GM18951 (cell line): Measurements from ENCODE around the gene TADA2A.

ENCODE experiments used
- POLR2A ChIP-seq: IDR thresholded peaks from 4 replicates; pipeline ENCODE4 v1.6.1; 2011; ENCODE audit warnings: mild to moderate bottlenecking; ENCODE audit not compliant: insufficient read length, insufficient read depth; ENCODE audit errors: extremely low read depth
- in situ Hi-C: fragments of 300-500 bp; cut with MboI; formaldehyde crosslinking; loops from one replicate; pipeline ENCODE4 v1.12.0; 2022; ENCODE audit warnings: low sequenced_read_pairs, mixed read lengths, inconsistent platforms; ENCODE audit not compliant: unreplicated experiment

Gene TADA2A

GRCh38 chr17:37520174-37520573, 113.5 kb downstream of the TADA2A start:
- TF ChIP-seq POLR2A: no peak
- in situ Hi-C loops: no loop called here

DNA sequence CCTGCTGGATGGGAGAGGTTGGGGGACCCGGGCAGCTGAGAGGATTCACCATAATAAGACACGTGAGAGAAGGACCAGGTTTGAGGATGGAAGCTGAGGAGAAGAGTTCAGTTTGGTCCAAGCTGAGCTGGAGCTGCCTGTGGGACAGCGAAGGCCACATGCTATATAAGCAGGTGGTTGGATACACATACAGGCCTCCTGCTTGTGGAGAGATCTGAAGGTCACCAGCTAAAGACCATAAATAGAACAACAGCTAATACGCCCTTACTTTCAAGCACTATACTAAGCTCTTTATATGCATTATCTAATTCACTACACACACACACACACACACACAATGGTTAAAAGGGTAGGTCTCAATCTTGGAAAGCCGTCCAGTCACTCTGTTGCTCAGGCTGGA, 115.1 kb downstream of the TADA2A start:
- in situ Hi-C loops: no loop called here
- TF ChIP-seq POLR2A: no peak

DNA sequence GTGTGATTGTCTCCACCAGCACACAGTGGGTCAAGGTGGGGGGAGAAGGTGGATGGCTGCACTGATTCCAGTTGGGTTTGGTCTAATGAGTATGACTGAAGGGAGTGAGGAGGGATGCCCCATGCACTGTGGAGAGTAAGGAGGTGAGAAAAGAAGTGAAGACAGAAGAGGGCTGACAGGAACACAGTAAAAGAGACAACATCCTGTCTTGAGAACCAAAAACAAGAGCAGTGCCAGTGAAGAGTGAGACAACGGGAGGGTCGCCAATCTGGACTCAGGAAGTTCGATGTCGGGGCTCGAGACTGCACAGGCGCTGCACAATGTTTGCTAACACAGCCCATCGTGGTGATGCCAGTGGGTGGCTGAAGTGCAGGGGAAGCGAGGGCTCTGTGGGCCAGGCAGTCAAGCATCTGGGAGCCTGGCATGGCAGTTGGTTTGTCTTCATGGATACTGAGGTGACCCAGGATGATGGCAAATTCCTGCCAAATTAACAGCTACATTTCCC, 117.1 kb downstream of the TADA2A start:
- in situ Hi-C loops: no loop called here
- TF ChIP-seq POLR2A: no peak

DNA sequence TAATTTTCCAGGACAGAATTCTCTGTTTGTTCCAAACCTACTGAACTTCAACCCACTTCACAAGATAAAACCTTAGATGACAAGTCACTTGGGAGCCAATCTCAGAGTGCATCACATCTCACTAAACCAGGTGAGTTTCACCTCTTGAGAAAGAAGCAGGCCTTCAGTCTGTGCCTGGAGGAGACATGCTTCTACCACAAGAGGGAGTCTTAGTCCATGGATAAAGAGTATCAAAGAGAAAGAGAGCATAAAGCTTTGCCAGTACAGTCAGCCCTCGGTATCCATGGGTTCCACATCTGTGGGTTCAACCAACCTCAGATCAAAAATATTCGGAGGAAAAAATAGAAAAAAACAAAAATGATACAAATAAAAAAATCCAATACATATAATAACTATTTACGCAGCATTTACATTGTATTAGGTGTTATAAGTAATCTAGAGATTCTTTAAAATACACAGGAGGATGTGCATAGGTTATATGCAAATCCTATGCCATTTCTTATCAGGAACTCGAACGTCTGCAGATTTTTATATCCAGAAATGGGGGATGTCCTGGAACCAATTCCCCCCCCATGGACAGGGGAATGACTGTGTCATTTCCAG, 120.7 kb downstream of the TADA2A start:
- in situ Hi-C loops: no loop called here
- TF ChIP-seq POLR2A: no peak
